CD14-positive monocyte (primary cell): ENCODE measurements around the gene ERBB4. TPM values are rescaled to one million over a fixed set of nuclear protein-coding genes. Genes with fewer than 3 reads are reported as not detected.

Experiments used
- DNase-seq, 3 donors: peaks; one replicate each; pipeline ENCODE4 v3.0.0-alpha.2; 2011 to 2022
- H2AFZ ChIP-seq: 2 replicates; pipeline ENCODE4 v1.6.0; 2012; ENCODE audit warnings: mild to moderate bottlenecking, low read depth, low read length, inconsistent platforms; ENCODE audit not compliant: insufficient read depth, poor library complexity, severe bottlenecking
- H3K27ac ChIP-seq, 2 donors: 1 replicate in 1 of 2; 2 replicates in 1 of 2; pipeline ENCODE4 v1.5.1; 2012 to 2013; ENCODE audit warnings: low read length in 2 of 2, control low read depth in 1 of 2, inconsistent platforms in 1 of 2, low read depth in 1 of 2, mild to moderate bottlenecking in 1 of 2
- H3K27me3 ChIP-seq, 2 donors: one replicate each; pipeline versions ENCODE4 v1.6.0 to v1.6.1; 2011 to 2013; ENCODE audit warnings: low read length in 2 of 2; ENCODE audit not compliant: control insufficient read depth in 2 of 2, insufficient read depth in 2 of 2
- H3K36me3 ChIP-seq, 2 donors: replicated peaks in 1 of 2; 1 replicate in 1 of 2; 2 replicates in 1 of 2; pipeline versions ENCODE4 v1.5.1 to v1.6.1; 2012 to 2013; ENCODE audit warnings: low read length in 2 of 2, control low read depth in 1 of 2, inconsistent platforms in 1 of 2, mild to moderate bottlenecking in 1 of 2; ENCODE audit not compliant: insufficient read depth in 2 of 2, control insufficient read depth in 1 of 2
- H3K4me1 ChIP-seq, 2 donors: 1 replicate in 1 of 2; 2 replicates in 1 of 2; pipeline versions ENCODE4 v1.5.1 to v1.6.1; 2012 to 2013; ENCODE audit warnings: low read length in 2 of 2, control low read depth in 1 of 2, inconsistent platforms in 1 of 2, mild to moderate bottlenecking in 1 of 2, moderate library complexity in 1 of 2; ENCODE audit not compliant: insufficient read depth in 2 of 2, control insufficient read depth in 1 of 2
- H3K4me2 ChIP-seq: replicated peaks from 2 replicates; pipeline ENCODE3; 2012; ENCODE audit warnings: low read length, moderate library complexity, mild to moderate bottlenecking; ENCODE audit not compliant: poor library complexity, severe bottlenecking; ENCODE audit errors: extremely low read depth
- H3K4me3 ChIP-seq, 3 experiments: fragments of 200-600 bp in 1 of 3; sonication (generic) in 1 of 3; replicated peaks in 1 of 3; 1 replicate in 2 of 3; 2 replicates in 1 of 3; pipeline ENCODE4 v1.5.1; 2011 to 2013; ENCODE audit warnings: low read length in 3 of 3, mild to moderate bottlenecking in 3 of 3, control low read depth in 2 of 3, low read depth in 2 of 3, inconsistent platforms in 1 of 3, moderate library complexity in 1 of 3
- H3K79me2 ChIP-seq: 2 replicates; pipeline ENCODE4 v1.6.0; 2012; ENCODE audit warnings: mild to moderate bottlenecking, control low read depth, inconsistent platforms, low read length, moderate library complexity; ENCODE audit not compliant: insufficient read depth
- H3K9ac ChIP-seq: 2 replicates; pipeline ENCODE4 v1.6.0; 2017; ENCODE audit warnings: low read length, mild to moderate bottlenecking; ENCODE audit not compliant: insufficient read depth, poor library complexity, severe bottlenecking
- H3K9me3 ChIP-seq, 2 donors: replicated peaks in 1 of 2; 1 replicate in 1 of 2; 2 replicates in 1 of 2; pipeline versions ENCODE4 v1.5.1 to v1.6.1; 2012 to 2013; ENCODE audit warnings: low read length in 2 of 2, control low read depth in 1 of 2; ENCODE audit not compliant: control insufficient read depth in 1 of 2, insufficient read depth in 1 of 2
- H4K20me1 ChIP-seq: 2 replicates; pipeline ENCODE4 v1.6.0; 2012; ENCODE audit warnings: mild to moderate bottlenecking, low read length, control low read depth, moderate library complexity; ENCODE audit not compliant: insufficient read depth
- H3K27ac Mint-ChIP-seq, 7 donors: one replicate each; pipeline ENCODE4 v1.8.0; 2020; ENCODE audit warnings: mild to moderate bottlenecking in 7 of 7, mixed read lengths in 7 of 7, moderate library complexity in 6 of 7, inconsistent platforms in 2 of 7
- H3K27me3 Mint-ChIP-seq, 3 donors: one replicate each; pipeline ENCODE4 v1.8.0; 2021 to 2022; ENCODE audit warnings: low read depth in 3 of 3, mild to moderate bottlenecking in 3 of 3, mixed read lengths in 3 of 3, moderate library complexity in 3 of 3, inconsistent platforms in 1 of 3
- H3K36me3 Mint-ChIP-seq, 2 donors: one replicate each; pipeline ENCODE4 v1.8.0; 2020; ENCODE audit warnings: mixed read lengths in 2 of 2, inconsistent platforms in 1 of 2, mild to moderate bottlenecking in 1 of 2
- H3K4me1 Mint-ChIP-seq: one replicate; pipeline ENCODE4 v1.8.0; 2020; ENCODE audit warnings: mild to moderate bottlenecking, mixed read lengths
- H3K4me3 Mint-ChIP-seq, 2 donors: one replicate each; pipeline ENCODE4 v1.8.0; 2020; ENCODE audit warnings: mild to moderate bottlenecking in 2 of 2, mixed read lengths in 2 of 2, moderate library complexity in 1 of 2
- H3K9me3 Mint-ChIP-seq, 7 donors: one replicate each; pipeline ENCODE4 v1.8.0; 2020 to 2022; ENCODE audit warnings: mixed read lengths in 7 of 7, mild to moderate bottlenecking in 6 of 7, moderate library complexity in 6 of 7, inconsistent platforms in 2 of 7
- WGBS: methylation state at CpG from one replicate; pipeline ENCODE4 v1.1.5; 2013; ENCODE audit warnings: missing lambda C conversion rate; ENCODE audit not compliant: insufficient coverage; 5-methylcytosine and 5-hydroxymethylcytosine counted together
- intact Hi-C, 2 donors: fragments of 100-400 bp; cut with micrococcal nuclease; formaldehyde crosslinking; loops; one replicate each; pipeline versions ENCODE4 v1.15.0 to v1.15.1; 2023
- polyA plus RNA-seq, 3 donors: library from polyadenylated mRNA; depleted of rRNA in 1 of 3; unstranded in 2 of 3; stranded (reverse) in 1 of 3; fragments of 300-500 nt in 2 of 3; fragments of >200 nt in 1 of 3; fragmentation: Illumina TruSeq in 2 of 3; gene quantifications; 1 replicate in 2 of 3; 2 replicates in 1 of 3; pipeline ENCODE4 v1.2.3, GENCODE V29; 2012 to 2021
- TF ChIP-seq, protein P1 (sequence below): fragments of 200-600 bp; IDR thresholded peaks from one replicate; pipeline ENCODE4 v1.8.0; 2022; ENCODE audit warnings: antibody characterized with exemption, mild to moderate bottlenecking

ERBB4 gene
- polyA plus RNA-seq, 3 donors, result not detected

DNA sequence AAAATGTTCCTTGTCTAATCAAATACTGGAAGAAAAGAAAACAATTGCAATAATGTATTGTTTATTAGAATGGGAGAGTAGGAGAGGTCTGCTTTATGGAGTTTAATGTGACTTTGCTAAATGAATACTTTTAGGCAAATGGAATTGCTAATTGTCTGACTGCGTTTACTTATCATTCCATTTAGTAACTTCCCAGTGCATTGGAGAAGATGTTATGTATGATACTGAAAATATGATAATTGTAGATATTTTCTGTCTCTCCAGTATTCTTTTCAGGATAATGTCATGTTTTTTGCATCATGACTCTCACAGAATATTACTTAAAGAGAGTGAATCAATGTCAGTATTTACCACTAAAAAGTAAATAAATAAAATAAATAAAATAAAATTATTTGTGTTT lies 8.1 kb upstream of the ERBB4 start:
- Mint-ChIP-seq H3K27me3 (peaks cover 0 to 4% (median 3%) of the 10 kb centered on the region in 3 donors), H3K4me1 (no peaks in the 10 kb centered on the region), H3K4me3 (no peak overlapping the region), H3K27ac (no peak overlapping the region), H3K9me3 (no peaks in the 10 kb centered on the region), H3K36me3 (no peaks in the 10 kb centered on the region)
- Histone ChIP-seq H3K9me3 (no peaks in the 10 kb centered on the region), H2AFZ (no peak overlapping the region), H3K79me2 (no peaks in the 10 kb centered on the region), H4K20me1 (no peaks in the 10 kb centered on the region), H3K27ac (no peak overlapping the region), H3K4me2 (no peak overlapping the region), H3K27me3 (peaks cover 0 to 7% of the 10 kb centered on the region in 2 donors), H3K36me3 (no peaks in the 10 kb centered on the region), H3K4me3 (no peak overlapping the region), H3K9ac (no peak overlapping the region), H3K4me1 (no peaks in the 10 kb centered on the region)
- no peak for DNase-seq
- WGBS, result no CpG with 5 or more reads among the region's 1 CpG
- intact Hi-C loops, result no loop called here
- TF ChIP-seq, protein P1, sequence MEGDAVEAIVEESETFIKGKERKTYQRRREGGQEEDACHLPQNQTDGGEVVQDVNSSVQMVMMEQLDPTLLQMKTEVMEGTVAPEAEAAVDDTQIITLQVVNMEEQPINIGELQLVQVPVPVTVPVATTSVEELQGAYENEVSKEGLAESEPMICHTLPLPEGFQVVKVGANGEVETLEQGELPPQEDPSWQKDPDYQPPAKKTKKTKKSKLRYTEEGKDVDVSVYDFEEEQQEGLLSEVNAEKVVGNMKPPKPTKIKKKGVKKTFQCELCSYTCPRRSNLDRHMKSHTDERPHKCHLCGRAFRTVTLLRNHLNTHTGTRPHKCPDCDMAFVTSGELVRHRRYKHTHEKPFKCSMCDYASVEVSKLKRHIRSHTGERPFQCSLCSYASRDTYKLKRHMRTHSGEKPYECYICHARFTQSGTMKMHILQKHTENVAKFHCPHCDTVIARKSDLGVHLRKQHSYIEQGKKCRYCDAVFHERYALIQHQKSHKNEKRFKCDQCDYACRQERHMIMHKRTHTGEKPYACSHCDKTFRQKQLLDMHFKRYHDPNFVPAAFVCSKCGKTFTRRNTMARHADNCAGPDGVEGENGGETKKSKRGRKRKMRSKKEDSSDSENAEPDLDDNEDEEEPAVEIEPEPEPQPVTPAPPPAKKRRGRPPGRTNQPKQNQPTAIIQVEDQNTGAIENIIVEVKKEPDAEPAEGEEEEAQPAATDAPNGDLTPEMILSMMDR, result no peak

DNA sequence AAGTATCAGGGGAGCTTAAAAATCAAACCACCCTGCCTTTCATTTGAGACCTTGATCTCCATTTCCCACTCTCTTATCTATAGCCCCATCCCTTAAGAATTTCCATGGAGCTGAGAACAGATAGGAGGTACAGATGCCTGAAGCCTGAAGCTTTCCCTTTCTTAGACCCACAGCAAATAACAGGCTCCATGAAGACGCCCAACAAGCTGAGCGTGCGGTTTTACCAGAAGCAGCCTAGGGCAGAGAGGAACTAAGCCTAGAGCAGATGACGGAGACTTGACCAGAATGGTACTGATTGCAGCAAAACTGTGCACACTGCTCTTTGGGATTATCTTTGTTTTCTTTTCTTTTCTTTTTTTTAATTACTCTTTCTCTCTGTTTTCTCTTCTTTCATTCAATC lies 1.7 kb upstream of the ERBB4 start:
- Mint-ChIP-seq H3K4me3 (peak overlapping the region in 1 of 2 donors; percentile 90), H3K27ac (no peak overlapping the region), H3K4me1 (peaks cover 19% of the 10 kb centered on the region), H3K9me3 (peaks cover 0 to 23% (median 15%) of the 10 kb centered on the region in 7 donors), H3K36me3 (no peaks in the 10 kb centered on the region), H3K27me3 (peaks cover 54 to 66% (median 59%) of the 10 kb centered on the region in 3 donors)
- 68% methylated on average over 4 of the region's 4 CpGs for WGBS
- peaks cover 39 to 66% of the 10 kb centered on the region in 2 donors for H3K27me3 ChIP-seq
- intact Hi-C loops, result no loop called here
- H3K4me2 ChIP-seq, result no peak overlapping the region
- H3K9ac ChIP-seq, result no peak overlapping the region
- DNase-seq, result no peak
- H4K20me1 ChIP-seq, result no peaks in the 10 kb centered on the region
- H3K4me3 ChIP-seq, result no peak overlapping the region
- peaks cover 0 to 16% of the 10 kb centered on the region in 2 donors for H3K9me3 ChIP-seq
- no peaks in the 10 kb centered on the region for H3K79me2 ChIP-seq
- H3K36me3 ChIP-seq, result no peaks in the 10 kb centered on the region
- no peak overlapping the region for H2AFZ ChIP-seq
- H3K4me1 ChIP-seq, result peaks cover 0 to 6% of the 10 kb centered on the region in 2 donors
- no peak overlapping the region for H3K27ac ChIP-seq
- TF ChIP-seq, protein P1, result no peak
